ENCODE data around the gene FSCN2. TPM values are rescaled to one million over a fixed set of nuclear protein-coding genes. Genes with fewer than 3 reads are reported as not detected.

FSCN2 gene
- total RNA-seq, 4 donors from 2014 or later: 0.20 to 0.46 TPM; not detected in 2

- Histone ChIP-seq H3K4me3 (no peak overlapping the region), H3K4me1 (peaks cover 4 to 15% of the 10 kb centered on the region in 2 donors), H3K27me3 (no peaks in the 10 kb centered on the region), H3K27ac (no peak overlapping the region), H3K9me3 (no peaks in the 10 kb centered on the region), H3K36me3 (no peaks in the 10 kb centered on the region)
- no peak for DNase-seq
- in situ Hi-C loops (cut with MboI; ENCODE audit: low sequenced_read_pairs in 4 of 4) (loop anchor here in 3 of 4 donors (10.0 to 25.0 kb wide), 3 partner anchors 195 to 235 kb away; partner anchors contain the start of gene SLC38A10 (in 1 of the 3)), intact Hi-C loops (cut with DNase I; ENCODE audit: low total_unique reads) (loop anchor here (5.0 kb wide), 1 partner anchor 47 kb away; no protein-coding TSS in a partner anchor)
- TF ChIP-seq POLR2A (IDR thresholded peaks at IDR 0.05): no peak
- no peak for TF ChIP-seq CTCF (IDR thresholded peaks at IDR 0.05 in 4 of 5, conservative IDR thresholded peaks at IDR 0.05 in 1 of 5)
- ATAC-seq: no peak
Measured at GRCh38 chr17:81489998-81490992, 37.9 kb upstream of the FSCN2 start.

GRCh38 chr17:81491181-81491581, 37.0 kb upstream of the FSCN2 start:
- Histone ChIP-seq H3K9me3 (no peaks in the 10 kb centered on the region), H3K36me3 (no peaks in the 10 kb centered on the region), H3K27ac (no peak overlapping the region), H3K4me1 (peaks cover 4 to 15% of the 10 kb centered on the region in 2 donors), H3K27me3 (no peaks in the 10 kb centered on the region), H3K4me3 (no peak overlapping the region)
- TF ChIP-seq CTCF (IDR thresholded peaks at IDR 0.05 in 4 of 5, conservative IDR thresholded peaks at IDR 0.05 in 1 of 5): no peak
- TF ChIP-seq POLR2A (IDR thresholded peaks at IDR 0.05): no peak
- DNase-seq: no peak
- in situ Hi-C loops (cut with MboI; ENCODE audit: low sequenced_read_pairs in 4 of 4) (loop anchor here in 1 of 4 donors (25.0 kb wide), 1 partner anchor 229 kb away; no protein-coding TSS in a partner anchor), intact Hi-C loops (cut with DNase I; ENCODE audit: low total_unique reads) (no loop called here)
- ATAC-seq: no peak

GRCh38 chr17:81491761-81492160, 36.4 kb upstream of the FSCN2 start:
- H3K4me3 ChIP-seq: no peak overlapping the region
- in situ Hi-C loops (cut with MboI; ENCODE audit: low sequenced_read_pairs in 4 of 4) (loop anchor here in 1 of 4 donors (25.0 kb wide), 1 partner anchor 229 kb away; no protein-coding TSS in a partner anchor), intact Hi-C loops (cut with DNase I; ENCODE audit: low total_unique reads) (no loop called here)
- H3K4me1 ChIP-seq: peaks cover 4 to 15% of the 10 kb centered on the region in 2 donors
- no peaks in the 10 kb centered on the region for H3K9me3 ChIP-seq
- no peaks in the 10 kb centered on the region for H3K36me3 ChIP-seq
- DNase-seq: no peak
- TF ChIP-seq POLR2A (IDR thresholded peaks at IDR 0.05) (no peak), CTCF (IDR thresholded peaks at IDR 0.05 in 4 of 5, conservative IDR thresholded peaks at IDR 0.05 in 1 of 5) (no peak)
- no peaks in the 10 kb centered on the region for H3K27me3 ChIP-seq
- ATAC-seq: no peak
- no peak overlapping the region for H3K27ac ChIP-seq

GRCh38 chr17:81492202-81492601, 36.0 kb upstream of the FSCN2 start:
- intact Hi-C loops (cut with DNase I; ENCODE audit: low total_unique reads) (no loop called here), in situ Hi-C loops (cut with MboI; ENCODE audit: low sequenced_read_pairs in 4 of 4) (loop anchor here in 1 of 4 donors (25.0 kb wide), 1 partner anchor 230 kb away; no protein-coding TSS in a partner anchor)
- no peak for DNase-seq
- H3K36me3 ChIP-seq: no peaks in the 10 kb centered on the region
- no peaks in the 10 kb centered on the region for H3K27me3 ChIP-seq
- TF ChIP-seq POLR2A (IDR thresholded peaks at IDR 0.05) (no peak), CTCF (IDR thresholded peaks at IDR 0.05 in 4 of 5, conservative IDR thresholded peaks at IDR 0.05 in 1 of 5) (no peak)
- H3K27ac ChIP-seq: no peak overlapping the region
- H3K4me3 ChIP-seq: no peak overlapping the region
- ATAC-seq: no peak
- peaks cover 4 to 15% of the 10 kb centered on the region in 2 donors for H3K4me1 ChIP-seq
- H3K9me3 ChIP-seq: no peaks in the 10 kb centered on the region
